Panc1 (cell line): ENCODE data around the gene SYCE3. TPM values are rescaled to one million over a fixed set of nuclear protein-coding genes. Genes with fewer than 3 reads are reported as not detected.

Experiments
- ATAC-seq: fragments of 200-7000 bp; cut with Tn5 transposase; 2 replicates; pipeline ENCODE4 v1.9.1; 2020; ENCODE audit warnings: mild to moderate bottlenecking, moderate library complexity
- BruUV-seq: library from RNA; stranded (reverse); fragments of 400-500 nt; replicated peaks from 2 replicates; lab custom pipeline; 2021; lab: Mats Ljungman, UMichigan
- CTCF ChIA-PET: fragments of 300-600 bp; sonication (Branson Sonifier 250); formaldehyde crosslinking; loops from one replicate; lab custom pipeline; 2022; ENCODE audit warnings: antibody characterized with exemption; lab: Charles Lee
- POLR2A ChIA-PET: fragments of 300-600 bp; sonication (Branson Sonifier 250); formaldehyde crosslinking; loops from one replicate; lab custom pipeline; 2022; ENCODE audit warnings: antibody characterized with exemption; lab: Charles Lee
- DNase-seq: peaks from one replicate; pipeline ENCODE4 v3.0.0-alpha.2; 2010; ENCODE audit warnings: low read depth, low spot score
- H3K27ac ChIP-seq: 2 replicates; pipeline ENCODE4 v1.5.1; 2011; ENCODE audit warnings: mild to moderate bottlenecking, low read length, inconsistent platforms
- H3K27me3 ChIP-seq: fragments of 200-500 bp; sonication (Bioruptor generic); 2 replicates; pipeline ENCODE4 v1.6.0; 2014; ENCODE audit warnings: low read length, inconsistent platforms; ENCODE audit not compliant: control insufficient read depth, insufficient read depth
- H3K36me3 ChIP-seq: fragments of 200-500 bp; sonication (Bioruptor generic); 2 replicates; pipeline ENCODE4 v1.5.1; 2014; ENCODE audit warnings: inconsistent platforms, mild to moderate bottlenecking, low read length, moderate library complexity; ENCODE audit not compliant: control insufficient read depth, insufficient read depth
- H3K4me1 ChIP-seq: 2 replicates; pipeline ENCODE4 v1.5.1; 2011; ENCODE audit warnings: inconsistent platforms, mild to moderate bottlenecking, low read length, moderate library complexity; ENCODE audit not compliant: control insufficient read depth, insufficient read depth
- H3K4me3 ChIP-seq, 2 experiments: 2 replicates each; pipeline ENCODE4 v1.5.1; 2011 to 2012; ENCODE audit warnings: low read depth in 2 of 2, low read length in 2 of 2, mild to moderate bottlenecking in 2 of 2, inconsistent platforms in 1 of 2, moderate library complexity in 1 of 2
- H3K9me3 ChIP-seq: fragments of 200-500 bp; sonication (Bioruptor generic); 2 replicates; pipeline ENCODE4 v1.5.1; 2014; ENCODE audit warnings: low read depth, mild to moderate bottlenecking, inconsistent platforms, low read length, moderate library complexity; ENCODE audit not compliant: control insufficient read depth, insufficient read depth
- POLR2AphosphoS5 ChIP-seq: IDR thresholded peaks from 2 replicates; pipeline ENCODE4 v1.6.1; 2012; ENCODE audit warnings: mild to moderate bottlenecking, low read depth, low read length, moderate library complexity
- SIN3A ChIP-seq: IDR thresholded peaks from 2 replicates; pipeline ENCODE4 v1.6.1; 2012; ENCODE audit warnings: low read depth, mild to moderate bottlenecking, low read length, moderate library complexity, borderline replicate concordance; ENCODE audit not compliant: insufficient read depth
- TCF7L2 ChIP-seq: IDR thresholded peaks from 2 replicates; pipeline ENCODE4 v1.6.1; 2011; ENCODE audit warnings: mild to moderate bottlenecking, low read depth, low read length, inconsistent platforms
- in situ Hi-C: cut with HindIII; loops from 2 replicates; pipeline ENCODE4 v1.10.0; 2016; ENCODE audit warnings: low sequenced_read_pairs, low pct_unique_long_range_greater_than_20kb
- intact Hi-C: fragments of 100-400 bp; cut with micrococcal nuclease; formaldehyde crosslinking; loops from one replicate; pipeline ENCODE4 v1.10.0; 2022; ENCODE audit not compliant: unreplicated experiment
- total RNA-seq: library from RNA; stranded (reverse); gene quantifications from one replicate; pipeline ENCODE4 v1.2.1, GENCODE V29; 2021; ENCODE audit not compliant: unreplicated experiment
- TF ChIP-seq, protein P1 (sequence below), 2 experiments: IDR thresholded peaks; 2 replicates each; pipeline ENCODE4 v1.6.1; 2011 to 2012; ENCODE audit warnings: low read depth in 2 of 2, control low read depth in 1 of 2, low read length in 1 of 2, mild to moderate bottlenecking in 1 of 2, moderate library complexity in 1 of 2; ENCODE audit not compliant: insufficient read depth in 1 of 2
- TF ChIP-seq, protein P2 (sequence below): fragments of 450-650 bp; IDR thresholded peaks from 2 replicates; pipeline ENCODE4 v1.5.1; 2017; ENCODE audit warnings: mild to moderate bottlenecking

The SYCE3 gene
- total RNA-seq, 1 experiment from 2014 or later = not detected

DNA sequence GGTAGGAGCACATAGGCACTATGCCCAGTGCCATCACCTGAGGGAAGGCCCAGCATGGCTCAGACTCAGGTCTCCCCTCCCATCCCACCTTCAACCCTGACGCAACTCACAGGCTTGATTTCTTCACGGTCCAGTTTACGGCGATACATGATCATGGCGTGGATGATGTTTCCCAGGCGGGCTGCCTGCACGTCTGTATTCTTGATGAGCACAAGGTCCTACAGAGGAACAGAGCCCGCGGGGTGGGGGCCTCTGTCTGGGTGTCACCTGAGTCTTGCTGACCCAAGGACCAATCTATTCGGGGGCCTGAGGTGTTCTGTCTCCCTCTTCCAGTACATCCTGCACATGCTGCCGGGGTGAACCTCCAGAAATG is 11.7 kb upstream of the SYCE3 start:
- in situ Hi-C loops = no loop called here
- TF ChIP-seq, protein P1, sequence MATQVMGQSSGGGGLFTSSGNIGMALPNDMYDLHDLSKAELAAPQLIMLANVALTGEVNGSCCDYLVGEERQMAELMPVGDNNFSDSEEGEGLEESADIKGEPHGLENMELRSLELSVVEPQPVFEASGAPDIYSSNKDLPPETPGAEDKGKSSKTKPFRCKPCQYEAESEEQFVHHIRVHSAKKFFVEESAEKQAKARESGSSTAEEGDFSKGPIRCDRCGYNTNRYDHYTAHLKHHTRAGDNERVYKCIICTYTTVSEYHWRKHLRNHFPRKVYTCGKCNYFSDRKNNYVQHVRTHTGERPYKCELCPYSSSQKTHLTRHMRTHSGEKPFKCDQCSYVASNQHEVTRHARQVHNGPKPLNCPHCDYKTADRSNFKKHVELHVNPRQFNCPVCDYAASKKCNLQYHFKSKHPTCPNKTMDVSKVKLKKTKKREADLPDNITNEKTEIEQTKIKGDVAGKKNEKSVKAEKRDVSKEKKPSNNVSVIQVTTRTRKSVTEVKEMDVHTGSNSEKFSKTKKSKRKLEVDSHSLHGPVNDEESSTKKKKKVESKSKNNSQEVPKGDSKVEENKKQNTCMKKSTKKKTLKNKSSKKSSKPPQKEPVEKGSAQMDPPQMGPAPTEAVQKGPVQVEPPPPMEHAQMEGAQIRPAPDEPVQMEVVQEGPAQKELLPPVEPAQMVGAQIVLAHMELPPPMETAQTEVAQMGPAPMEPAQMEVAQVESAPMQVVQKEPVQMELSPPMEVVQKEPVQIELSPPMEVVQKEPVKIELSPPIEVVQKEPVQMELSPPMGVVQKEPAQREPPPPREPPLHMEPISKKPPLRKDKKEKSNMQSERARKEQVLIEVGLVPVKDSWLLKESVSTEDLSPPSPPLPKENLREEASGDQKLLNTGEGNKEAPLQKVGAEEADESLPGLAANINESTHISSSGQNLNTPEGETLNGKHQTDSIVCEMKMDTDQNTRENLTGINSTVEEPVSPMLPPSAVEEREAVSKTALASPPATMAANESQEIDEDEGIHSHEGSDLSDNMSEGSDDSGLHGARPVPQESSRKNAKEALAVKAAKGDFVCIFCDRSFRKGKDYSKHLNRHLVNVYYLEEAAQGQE (IDR thresholded peaks at IDR 0.05; ENCODE audit: insufficient read depth in 1 of 2, low read depth in 2 of 2, low read length in 1 of 2) = no peak
- TF ChIP-seq POLR2AphosphoS5 (no peak), TCF7L2 (no peak), SIN3A (no peak)
- TF ChIP-seq, protein P2, sequence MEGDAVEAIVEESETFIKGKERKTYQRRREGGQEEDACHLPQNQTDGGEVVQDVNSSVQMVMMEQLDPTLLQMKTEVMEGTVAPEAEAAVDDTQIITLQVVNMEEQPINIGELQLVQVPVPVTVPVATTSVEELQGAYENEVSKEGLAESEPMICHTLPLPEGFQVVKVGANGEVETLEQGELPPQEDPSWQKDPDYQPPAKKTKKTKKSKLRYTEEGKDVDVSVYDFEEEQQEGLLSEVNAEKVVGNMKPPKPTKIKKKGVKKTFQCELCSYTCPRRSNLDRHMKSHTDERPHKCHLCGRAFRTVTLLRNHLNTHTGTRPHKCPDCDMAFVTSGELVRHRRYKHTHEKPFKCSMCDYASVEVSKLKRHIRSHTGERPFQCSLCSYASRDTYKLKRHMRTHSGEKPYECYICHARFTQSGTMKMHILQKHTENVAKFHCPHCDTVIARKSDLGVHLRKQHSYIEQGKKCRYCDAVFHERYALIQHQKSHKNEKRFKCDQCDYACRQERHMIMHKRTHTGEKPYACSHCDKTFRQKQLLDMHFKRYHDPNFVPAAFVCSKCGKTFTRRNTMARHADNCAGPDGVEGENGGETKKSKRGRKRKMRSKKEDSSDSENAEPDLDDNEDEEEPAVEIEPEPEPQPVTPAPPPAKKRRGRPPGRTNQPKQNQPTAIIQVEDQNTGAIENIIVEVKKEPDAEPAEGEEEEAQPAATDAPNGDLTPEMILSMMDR = no peak
- DNase-seq (no peak), ATAC-seq (no peak)
- BruUV-seq = no TSS peak
- no peaks in the 10 kb centered on the region for H3K27me3 ChIP-seq
- no peaks in the 10 kb centered on the region for H3K9me3 ChIP-seq
- intact Hi-C loops = no loop called here
- no peaks in the 10 kb centered on the region for H3K36me3 ChIP-seq
- H3K27ac ChIP-seq = no peak overlapping the region
- H3K4me1 ChIP-seq = no peaks in the 10 kb centered on the region
- CTCF ChIA-PET = no interaction called here
- POLR2A ChIA-PET = no interaction called here
- H3K4me3 ChIP-seq = no peak overlapping the region

- no peak for TF ChIP-seq TCF7L2
- TF ChIP-seq POLR2AphosphoS5 = no peak
- TF ChIP-seq SIN3A = no peak
- TF ChIP-seq, protein P1 (IDR thresholded peaks at IDR 0.05; ENCODE audit: insufficient read depth in 1 of 2, low read depth in 2 of 2, low read length in 1 of 2) = no peak
- TF ChIP-seq, protein P2 = no peak
- CTCF ChIA-PET = interaction anchor here (0.7 kb wide), 1 partner anchor 63 kb away, joined by 3 read pairs; no protein-coding TSS in a partner anchor
- intact Hi-C loops (no loop called here), in situ Hi-C loops (no loop called here)
- Histone ChIP-seq H3K27ac (no peak overlapping the region), H3K27me3 (no peaks in the 10 kb centered on the region), H3K4me3 (no peak overlapping the region), H3K4me1 (no peaks in the 10 kb centered on the region), H3K9me3 (no peaks in the 10 kb centered on the region), H3K36me3 (no peaks in the 10 kb centered on the region)
- DNase-seq (no peak), ATAC-seq (no peak)
- POLR2A ChIA-PET = no interaction called here
- no TSS peak for BruUV-seq
Measured at GRCh38 chr22:50573491-50574382, 11.0 kb upstream of the SYCE3 start.
